Measurements from ENCODE around the gene ZNF862.

Gene ZNF862

DNA sequence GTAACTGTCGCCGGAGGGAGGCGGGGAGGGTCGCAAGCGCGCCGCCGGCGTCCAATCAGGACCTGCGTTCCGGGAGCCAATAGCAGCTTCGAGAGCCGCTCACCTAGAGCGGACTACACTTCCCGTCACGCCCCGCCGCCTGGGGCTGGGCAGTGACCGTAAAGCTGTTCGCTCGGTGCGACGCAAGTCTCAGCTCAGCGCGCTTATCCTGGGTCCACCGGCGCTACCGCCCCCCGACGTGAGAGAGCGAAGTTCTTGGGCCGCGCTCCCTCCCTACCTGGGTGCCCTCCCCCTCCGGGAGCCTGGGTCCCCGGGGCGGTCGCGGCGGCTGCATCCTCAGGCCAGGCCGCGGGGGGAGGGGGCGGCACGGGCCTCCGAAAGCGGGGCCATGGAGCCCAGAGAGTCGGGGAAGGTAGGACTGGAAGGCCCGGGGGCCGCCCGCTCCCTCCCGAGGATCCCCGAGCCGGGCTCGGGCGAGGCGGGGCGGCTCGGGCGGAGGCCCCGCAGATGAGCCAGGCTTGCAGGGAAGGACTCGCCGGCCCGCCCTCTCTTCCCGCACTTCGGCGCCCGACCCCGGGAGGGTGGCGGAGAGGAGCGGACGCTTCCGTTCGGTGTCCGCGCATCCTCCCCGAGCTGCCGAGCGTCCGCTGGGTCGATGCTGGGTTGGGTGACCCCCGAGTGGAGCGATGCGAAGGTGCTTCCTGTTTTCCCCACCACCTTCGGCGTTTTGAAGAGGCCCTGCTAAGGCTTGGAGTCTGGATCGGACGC is at the start of gene ZNF862:
TSS of gene ZNF862 (plus strand) at position 152 of the 768 bp plus-strand sequence. CDS start at position 389, 237 bp downstream.
- peak; percentile 97 for DNase-seq (ENCODE audit: low read depth)

DNA sequence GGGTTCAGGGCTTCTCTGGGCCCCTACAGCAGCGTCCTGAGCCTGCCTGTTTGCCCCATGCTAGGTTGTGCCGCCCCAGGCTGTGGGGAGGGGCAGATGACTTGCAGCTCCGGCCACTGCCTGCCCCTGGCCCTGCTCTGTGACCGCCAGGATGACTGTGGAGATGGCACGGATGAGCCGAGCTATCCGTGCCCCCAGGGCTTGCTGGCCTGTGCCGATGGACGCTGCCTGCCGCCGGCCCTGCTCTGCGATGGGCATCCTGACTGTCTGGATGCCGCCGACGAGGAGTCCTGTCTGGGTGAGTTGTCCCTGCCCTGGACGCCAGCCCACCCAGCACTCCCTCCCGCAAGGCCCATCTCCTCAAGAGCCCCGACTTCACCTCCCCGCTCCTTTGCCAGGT is 49.1 kb upstream of the ZNF862 start:
- no peak for DNase-seq (ENCODE audit: low read depth)

GRCh38 chr7:149790146-149790548 is 48.0 kb upstream of the ZNF862 start:
- no peak for DNase-seq (ENCODE audit: low read depth)

DNA sequence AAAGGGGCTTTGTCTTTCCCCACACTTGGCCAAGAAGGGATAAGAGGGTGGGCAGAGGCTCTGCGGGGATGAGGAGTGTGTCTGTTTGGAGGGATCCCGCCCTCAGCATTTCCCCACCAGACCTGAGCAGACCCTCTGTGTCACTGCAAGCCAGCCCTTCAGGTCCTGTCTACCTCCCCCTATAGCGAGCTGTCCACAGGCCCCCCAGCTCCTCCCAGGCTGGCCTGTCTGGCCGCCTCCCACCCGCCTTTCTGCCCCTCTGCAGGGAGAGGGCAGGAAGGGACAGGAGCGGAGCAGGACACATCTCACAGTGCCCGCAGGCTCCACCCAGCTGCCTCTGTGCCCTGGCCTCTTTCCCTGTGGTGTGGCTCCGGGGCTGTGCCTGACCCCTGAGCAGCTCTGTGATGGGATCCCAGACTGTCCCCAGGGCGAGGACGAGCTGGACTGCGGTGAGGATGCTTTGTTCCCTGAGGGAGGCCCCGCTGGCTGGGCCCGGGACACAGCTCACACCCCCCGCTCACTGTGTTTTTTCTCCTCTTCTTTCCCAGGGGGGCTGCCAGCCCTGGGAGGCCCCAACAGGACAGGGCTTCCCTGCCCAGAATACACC is 47.3 kb upstream of the ZNF862 start:
- no peak for DNase-seq (ENCODE audit: low read depth)

- DNase-seq (ENCODE audit: low read depth): no peak
Measured at GRCh38 chr7:149791411-149792219, 46.6 kb upstream of the ZNF862 start.

GRCh38 chr7:149792220-149792595 is 46.0 kb upstream of the ZNF862 start:
- no peak for DNase-seq (ENCODE audit: low read depth)

DNA sequence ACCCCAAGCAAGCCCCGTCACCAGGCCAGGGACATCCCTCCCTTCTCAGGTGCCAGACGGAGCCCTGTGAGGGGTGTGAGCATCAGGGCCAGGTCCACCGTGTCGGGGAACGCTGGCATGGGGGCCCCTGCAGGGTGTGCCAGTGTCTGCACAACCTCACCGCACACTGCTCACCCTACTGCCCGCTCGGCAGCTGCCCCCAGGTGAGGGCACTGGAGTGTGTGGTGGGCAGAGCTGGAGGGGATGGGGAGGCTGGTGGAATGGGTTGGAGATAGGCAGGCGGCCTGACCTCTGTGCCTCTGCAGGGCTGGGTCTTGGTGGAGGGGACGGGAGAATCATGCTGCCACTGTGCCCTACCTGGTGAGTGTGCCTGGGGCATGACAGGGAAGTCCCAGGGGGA is 44.9 kb upstream of the ZNF862 start:
- DNase-seq (ENCODE audit: low read depth): no peak

GRCh38 chr7:149794661-149795060 is 43.5 kb upstream of the ZNF862 start:
- no peak for DNase-seq (ENCODE audit: low read depth)

- DNase-seq (ENCODE audit: low read depth): no peak
Measured at GRCh38 chr7:149795126-149795525, 43.0 kb upstream of the ZNF862 start.

DNA sequence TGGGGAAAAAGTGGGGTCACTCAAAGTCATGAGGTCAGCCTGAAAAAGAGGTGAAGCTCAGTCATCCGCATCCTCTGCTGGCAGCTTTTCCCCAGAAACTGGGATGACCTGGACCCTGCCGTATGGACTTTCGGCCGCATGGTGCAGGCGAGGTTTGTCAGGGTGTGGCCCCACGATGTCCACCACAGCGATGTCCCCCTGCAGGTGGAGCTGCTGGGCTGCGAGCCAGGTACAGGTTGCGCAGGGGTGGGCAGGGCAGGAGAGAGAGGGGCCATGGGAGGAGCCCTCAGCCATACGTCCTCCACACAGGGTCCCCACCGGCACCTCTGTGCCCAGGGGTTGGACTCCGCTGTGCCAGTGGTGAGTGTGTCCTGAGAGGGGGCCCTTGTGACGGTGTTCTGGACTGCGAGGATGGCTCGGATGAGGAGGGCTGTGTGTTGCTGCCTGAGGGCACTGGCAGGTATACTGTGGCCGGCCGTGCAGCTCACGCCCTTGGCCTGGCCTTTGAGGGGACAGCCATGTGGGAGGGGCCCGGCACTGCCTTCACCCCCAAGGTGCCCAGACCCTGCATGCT is 41.8 kb upstream of the ZNF862 start:
- no peak for DNase-seq (ENCODE audit: low read depth)

- DNase-seq (ENCODE audit: low read depth): no peak
Measured at GRCh38 chr7:149797771-149798170, 40.4 kb upstream of the ZNF862 start.

DNA sequence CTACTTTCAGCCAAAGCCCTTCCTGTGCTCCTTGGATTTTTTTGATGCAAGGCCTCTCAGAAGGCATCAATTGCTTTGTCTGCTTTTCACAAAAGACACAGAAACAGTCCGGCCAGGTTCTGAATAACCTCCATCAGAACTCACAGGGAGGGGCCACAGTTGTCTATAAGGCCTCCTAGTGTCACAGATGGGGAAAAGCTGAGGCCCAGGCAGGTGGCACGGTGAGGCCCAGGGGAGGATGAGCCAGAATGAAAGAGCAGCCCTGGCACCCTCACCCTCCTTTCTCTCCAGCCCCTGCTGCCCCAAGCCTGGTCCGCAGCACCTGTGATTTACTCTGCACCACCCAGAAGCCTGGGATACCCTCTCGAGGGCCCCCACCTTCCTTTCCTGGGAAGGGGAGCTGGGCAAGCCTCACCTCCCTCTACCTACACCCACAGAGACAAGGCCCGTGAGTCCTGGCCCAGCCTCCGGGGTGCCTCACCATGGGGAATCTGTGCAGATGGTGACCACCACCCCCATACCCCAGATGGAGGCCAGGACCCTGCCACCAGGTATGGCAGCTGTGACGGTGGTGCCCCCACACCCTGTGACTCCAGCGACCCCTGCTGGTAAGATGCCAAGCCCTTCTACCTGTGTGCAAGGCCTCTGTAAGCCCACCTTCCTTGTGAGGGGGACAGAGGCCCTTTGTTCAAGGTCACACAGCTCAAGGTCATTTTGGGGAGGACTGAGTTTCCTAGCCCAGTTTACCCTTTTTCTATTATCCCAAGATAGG is 38.6 kb upstream of the ZNF862 start:
- no peak for DNase-seq (ENCODE audit: low read depth)

DNA sequence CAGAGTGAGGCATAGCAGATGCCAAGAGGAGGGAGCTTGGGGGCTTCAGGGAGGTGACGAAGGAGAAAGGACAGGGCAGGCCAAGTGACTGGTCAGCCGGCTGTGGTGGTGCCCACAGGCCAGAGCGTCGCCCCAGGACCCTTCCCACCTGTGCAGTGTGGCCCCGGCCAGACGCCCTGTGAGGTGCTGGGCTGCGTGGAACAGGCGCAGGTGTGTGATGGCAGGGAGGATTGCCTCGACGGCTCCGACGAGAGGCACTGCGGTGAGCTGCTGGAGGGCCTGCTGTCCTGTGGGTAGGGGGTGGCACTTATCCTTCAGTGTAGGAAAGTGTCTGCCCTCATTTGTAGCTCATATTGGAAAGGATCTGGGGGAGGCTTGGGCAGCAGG is 38.0 kb upstream of the ZNF862 start:
- no peak for DNase-seq (ENCODE audit: low read depth)

GRCh38 chr7:149801002-149801566 is 37.1 kb upstream of the ZNF862 start:
- no peak for DNase-seq (ENCODE audit: low read depth)

- DNase-seq (ENCODE audit: low read depth): no peak
Measured at GRCh38 chr7:149801816-149802215, 36.4 kb upstream of the ZNF862 start.

DNA sequence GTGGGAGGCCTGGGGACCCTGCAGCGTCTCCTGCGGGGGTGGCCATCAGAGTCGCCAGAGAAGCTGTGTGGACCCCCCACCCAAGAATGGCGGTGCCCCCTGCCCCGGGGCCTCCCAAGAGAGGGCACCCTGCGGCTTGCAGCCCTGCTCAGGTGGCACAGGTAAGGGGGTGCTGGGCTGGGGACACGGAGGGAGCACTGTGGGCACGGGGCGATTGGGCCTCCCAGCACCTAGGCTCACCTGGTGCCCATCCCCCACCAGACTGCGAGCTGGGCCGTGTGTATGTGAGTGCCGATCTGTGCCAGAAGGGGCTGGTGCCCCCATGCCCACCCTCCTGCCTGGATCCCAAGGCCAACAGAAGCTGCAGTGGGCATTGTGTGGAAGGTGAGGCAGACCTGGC is 35.2 kb upstream of the ZNF862 start:
- DNase-seq (ENCODE audit: low read depth): no peak

DNA sequence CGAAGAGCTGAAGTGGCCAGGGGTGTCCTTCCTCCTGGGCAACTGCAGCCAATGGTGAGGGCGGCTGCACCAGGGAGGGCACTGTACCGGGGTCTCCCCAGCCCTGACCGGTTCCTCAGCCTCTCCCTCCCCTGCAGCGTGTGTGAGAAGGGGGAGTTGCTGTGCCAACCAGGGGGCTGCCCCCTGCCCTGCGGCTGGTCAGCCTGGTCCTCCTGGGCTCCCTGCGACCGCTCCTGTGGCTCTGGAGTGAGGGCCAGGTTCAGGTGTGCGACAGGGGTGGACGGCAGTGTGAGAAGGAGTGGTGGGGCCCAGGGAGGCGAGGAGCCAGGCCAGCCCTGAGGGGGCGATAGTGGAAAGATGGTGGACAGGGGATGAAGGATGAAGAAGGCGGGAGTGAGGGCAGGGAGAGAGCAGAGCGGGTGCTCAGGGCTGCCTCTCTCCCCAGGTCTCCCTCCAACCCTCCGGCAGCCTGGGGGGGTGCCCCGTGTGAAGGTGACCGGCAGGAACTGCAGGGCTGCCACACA is 34.6 kb upstream of the ZNF862 start:
- DNase-seq (ENCODE audit: low read depth): no peak

- DNase-seq (ENCODE audit: low read depth): no peak
Measured at GRCh38 chr7:149804106-149804505, 34.1 kb upstream of the ZNF862 start.

DNA sequence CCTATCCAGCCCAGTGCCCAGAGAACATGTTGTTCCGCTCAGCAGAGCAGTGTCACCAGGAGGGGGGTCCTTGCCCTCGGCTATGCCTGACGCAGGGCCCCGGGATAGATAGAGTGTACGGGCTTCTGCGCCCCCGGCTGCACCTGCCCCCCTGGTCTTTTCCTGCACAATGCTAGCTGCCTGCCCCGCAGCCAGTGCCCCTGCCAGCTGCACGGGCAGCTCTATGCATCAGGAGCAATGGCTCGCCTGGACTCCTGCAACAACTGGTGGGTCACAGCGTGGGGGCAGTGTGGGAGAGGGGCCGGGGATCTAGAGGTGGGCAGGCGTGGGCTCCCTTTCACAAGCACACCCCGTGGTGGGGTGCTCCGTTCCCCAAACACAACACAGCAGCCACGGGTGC is 31.4 kb upstream of the ZNF862 start:
- no peak for DNase-seq (ENCODE audit: low read depth)

GRCh38 chr7:149808311-149808710 is 29.9 kb upstream of the ZNF862 start:
- DNase-seq (ENCODE audit: low read depth): no peak

- DNase-seq (ENCODE audit: low read depth): no peak
Measured at GRCh38 chr7:149809215-149809614, 29.0 kb upstream of the ZNF862 start.

Measured in stromal cell of bone marrow (primary cell).